ENCODE measurements around the gene NEO1.

GRCh38 chr15:73078722-73079121, 26.5 kb downstream of the NEO1 start:
- TF ChIP-seq CTCF (IDR thresholded peaks at IDR 0.05; ENCODE audit: low read length): no peak
- TF ChIP-seq EZH2 (optimal IDR thresholded peaks at IDR 0.05; ENCODE audit: low read depth, low read length): no peak
